Body of pancreas (tissue), 4 donors: ENCODE data around the gene TNIK. TPM values are rescaled to one million over a fixed set of nuclear protein-coding genes. Genes with fewer than 3 reads are reported as not detected.

ENCODE experiments used
- ATAC-seq: fragments of 150-250 bp; one replicate; pipeline ENCODE4 v1.9.1; 2016
- DNase-seq, 4 donors: peaks; one replicate each; pipeline ENCODE4 v3.0.0-alpha.2; 2019
- H3K27ac ChIP-seq, 4 donors: fragments of 200-600 bp; sonication (generic); 1 replicate in 3 of 4; 2 replicates in 1 of 4; pipeline versions ENCODE4 v1.5.1 to v1.6.1; 2016 to 2019; ENCODE audit warnings: mild to moderate bottlenecking in 1 of 4, mixed read lengths in 1 of 4, moderate library complexity in 1 of 4
- H3K27me3 ChIP-seq, 2 donors: fragments of 200-600 bp; sonication (generic); one replicate each; pipeline ENCODE4 v1.6.0; 2016; ENCODE audit warnings: mild to moderate bottlenecking in 1 of 2
- H3K36me3 ChIP-seq, 2 donors: fragments of 200-600 bp; sonication (generic); replicated peaks in 1 of 2; 2 replicates each; pipeline ENCODE4 v1.5.1; 2016; ENCODE audit warnings: low read depth in 2 of 2; ENCODE audit not compliant: insufficient read depth in 1 of 2
- H3K4me1 ChIP-seq: fragments of 200-600 bp; sonication (generic); one replicate; pipeline ENCODE4 v1.6.0; 2016
- H3K4me3 ChIP-seq, 2 donors: fragments of 200-600 bp; sonication (generic); 1 replicate in 1 of 2; 2 replicates in 1 of 2; pipeline ENCODE4 v1.5.1; 2016 to 2019
- H3K9me3 ChIP-seq, 3 donors: fragments of 200-600 bp; sonication (generic); 1 replicate in 2 of 3; 2 replicates in 1 of 3; pipeline ENCODE4 v1.5.1; 2016
- CTCF ChIP-seq, 7 experiments: fragments of 450-650 bp in 4 of 7; fragments of 200-600 bp in 3 of 7; sonication (generic) in 3 of 7; IDR thresholded peaks; one replicate each; pipeline ENCODE4 v1.5.1; 2016 to 2019; ENCODE audit warnings: antibody characterized with exemption in 7 of 7
- POLR2A ChIP-seq, 3 donors: fragments of 450-650 bp; IDR thresholded peaks; one replicate each; pipeline ENCODE4 v1.6.1; 2016; ENCODE audit warnings: antibody characterized with exemption in 3 of 3, mild to moderate bottlenecking in 2 of 3
- WGBS, 2 donors: methylation state at CpG; one replicate each; pipeline ENCODE4 v1.1.5; 2017; 5-methylcytosine and 5-hydroxymethylcytosine counted together
- intact Hi-C: fragments of 100-400 bp; cut with DNase I; formaldehyde crosslinking; loops from one replicate; pipeline ENCODE4 v1.15.1; 2023
- total RNA-seq, 2 donors: library from RNA; depleted of rRNA; stranded (reverse); fragments of >200 nt; gene quantifications; one replicate each; pipeline ENCODE4 v1.1.0, GENCODE V29; 2016

The TNIK gene
- total RNA-seq, 2 donors from 2014 or later, result 7.6 to 9.6 TPM

DNA sequence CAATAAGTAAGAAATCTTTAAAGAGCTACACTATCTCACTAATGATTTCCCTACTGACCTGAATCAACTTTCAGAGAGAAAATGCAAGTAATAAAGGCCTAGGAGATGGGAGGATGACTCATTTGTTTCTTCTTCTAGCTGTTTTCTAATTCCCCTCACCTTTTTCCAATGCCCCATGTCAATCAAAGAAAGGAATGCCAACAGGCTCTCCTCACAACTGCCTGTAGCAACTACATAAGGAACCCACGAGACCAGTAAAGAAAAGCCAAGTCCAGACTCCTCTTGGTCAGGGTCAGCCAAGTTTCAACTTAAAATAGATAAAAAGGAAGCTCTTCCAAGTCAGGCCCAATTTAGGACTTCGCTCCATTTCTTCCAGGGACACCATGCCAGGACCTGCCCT, 201.9 kb downstream of the TNIK start:
- no peak overlapping the region for H3K4me3 ChIP-seq
- TF ChIP-seq POLR2A (IDR thresholded peaks at IDR 0.05), result no peak
- no peak for TF ChIP-seq CTCF (IDR thresholded peaks at IDR 0.05)
- WGBS, 2 donors, result 85 to 87% methylated on average over 2 of the region's 2 CpGs
- DNase-seq, result no peak
- H3K36me3 ChIP-seq, result no peaks in the 10 kb centered on the region
- H3K4me1 ChIP-seq, result no peaks in the 10 kb centered on the region
- H3K27me3 ChIP-seq, result no peaks in the 10 kb centered on the region
- no peak overlapping the region for H3K27ac ChIP-seq
- no peaks in the 10 kb centered on the region for H3K9me3 ChIP-seq
- intact Hi-C loops, result no loop called here
- ATAC-seq, result no peak

DNA sequence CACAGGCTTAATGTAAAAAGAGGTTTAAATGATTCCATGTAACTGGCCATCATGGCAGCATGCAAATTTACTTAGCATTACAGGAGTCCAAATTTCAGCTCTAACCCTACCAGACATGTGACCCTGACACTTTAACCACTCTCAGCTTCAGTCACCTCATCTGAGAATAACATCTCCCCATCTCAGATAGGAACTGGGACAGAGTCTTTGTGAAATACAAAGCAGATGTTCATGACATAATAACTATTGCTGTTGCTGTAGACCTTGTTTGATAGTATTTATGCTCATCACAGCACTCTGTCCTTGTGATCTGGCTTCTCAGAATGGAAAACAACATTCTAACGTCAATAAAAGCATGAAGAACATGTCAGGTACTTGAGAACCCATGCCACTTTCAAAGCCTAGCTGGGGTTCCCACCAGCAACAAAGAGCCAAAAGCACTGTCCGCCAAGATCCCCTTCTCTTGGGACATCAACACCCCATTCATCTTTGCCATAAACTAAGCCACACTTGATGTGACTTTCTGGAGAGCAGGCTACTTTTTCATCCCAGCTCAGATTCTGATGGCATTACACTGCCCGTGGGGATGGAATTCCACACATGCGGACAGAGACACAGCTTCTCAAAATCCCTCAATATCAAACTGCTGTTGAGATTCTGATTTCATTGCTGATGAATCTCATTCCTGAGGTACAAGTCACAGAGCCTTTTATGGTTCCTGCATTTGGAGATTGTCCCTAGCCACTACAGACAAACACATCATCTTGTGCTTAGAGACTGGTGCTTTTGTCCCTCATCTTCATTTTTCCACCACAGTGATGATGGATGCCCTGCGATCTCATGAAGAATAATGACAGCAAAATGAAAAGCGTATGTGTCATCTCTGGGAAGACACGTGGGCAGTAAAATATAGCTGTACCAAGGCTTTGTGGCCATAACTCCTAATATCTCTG, 202.7 kb downstream of the TNIK start:
- H3K27me3 ChIP-seq, result no peaks in the 10 kb centered on the region
- WGBS, 2 donors, result 81 to 92% methylated on average over 7 of the region's 7 CpGs
- H3K36me3 ChIP-seq, result no peaks in the 10 kb centered on the region
- no peak for ATAC-seq
- no peak overlapping the region for H3K4me3 ChIP-seq
- TF ChIP-seq POLR2A (IDR thresholded peaks at IDR 0.05), result no peak
- no peak for TF ChIP-seq CTCF (IDR thresholded peaks at IDR 0.05)
- intact Hi-C loops, result no loop called here
- H3K4me1 ChIP-seq, result no peaks in the 10 kb centered on the region
- H3K9me3 ChIP-seq, result no peaks in the 10 kb centered on the region
- no peak for DNase-seq
- no peak overlapping the region for H3K27ac ChIP-seq

- TF ChIP-seq POLR2A (IDR thresholded peaks at IDR 0.05) (no peak), CTCF (IDR thresholded peaks at IDR 0.05) (no peak)
- Histone ChIP-seq H3K4me3 (no peak overlapping the region), H3K36me3 (no peaks in the 10 kb centered on the region), H3K27me3 (no peaks in the 10 kb centered on the region), H3K27ac (no peak overlapping the region), H3K4me1 (no peaks in the 10 kb centered on the region), H3K9me3 (no peaks in the 10 kb centered on the region)
- no peak for ATAC-seq
- 91 to 93% methylated on average over 4 of the region's 4 CpGs for WGBS, 2 donors
- intact Hi-C loops, result no loop called here
- no peak for DNase-seq
Observed at GRCh38 chr3:171256445-171257250, 203.6 kb downstream of the TNIK start.

- no peak overlapping the region for H3K4me3 ChIP-seq
- H3K4me1 ChIP-seq, result no peaks in the 10 kb centered on the region
- H3K9me3 ChIP-seq, result no peaks in the 10 kb centered on the region
- ATAC-seq, result no peak
- no peak for DNase-seq
- intact Hi-C loops, result no loop called here
- no peak for TF ChIP-seq POLR2A (IDR thresholded peaks at IDR 0.05)
- no peak for TF ChIP-seq CTCF (IDR thresholded peaks at IDR 0.05)
- WGBS, 2 donors, result 52 to 78% methylated on average over 3 of the region's 3 CpGs
- no peaks in the 10 kb centered on the region for H3K36me3 ChIP-seq
- no peak overlapping the region for H3K27ac ChIP-seq
- no peaks in the 10 kb centered on the region for H3K27me3 ChIP-seq
Observed at GRCh38 chr3:171255236-171255806, 204.9 kb downstream of the TNIK start.
